Peyer's patch (tissue), 4 donors: ENCODE measurements around the gene CAPN9. TPM values are rescaled to one million over a fixed set of nuclear protein-coding genes. Genes with fewer than 3 reads are reported as not detected.
A peak's percentile ranks its signal among the peaks of the same experiment; 100 is the strongest.

ENCODE experiments used
- DNase-seq, 3 donors: peaks; one replicate each; pipeline ENCODE4 v3.0.0-alpha.2; 2017 to 2019
- H3K27ac ChIP-seq, 4 donors: fragments of 200-600 bp; sonication (generic); one replicate each; pipeline ENCODE4 v1.5.1; 2016 to 2019
- H3K27me3 ChIP-seq, 2 donors: fragments of 200-600 bp; sonication (generic); one replicate each; pipeline ENCODE4 v1.5.1; 2019
- H3K36me3 ChIP-seq, 3 donors: fragments of 200-600 bp; sonication (generic); one replicate each; pipeline ENCODE4 v1.5.1; 2016 to 2019
- H3K4me1 ChIP-seq, 4 donors: fragments of 200-600 bp; sonication (generic); one replicate each; pipeline ENCODE4 v1.5.1; 2016 to 2019
- H3K4me3 ChIP-seq, 4 donors: fragments of 200-600 bp; sonication (generic); 1 replicate in 3 of 4; 2 replicates in 1 of 4; pipeline ENCODE4 v1.5.1; 2016 to 2019; ENCODE audit warnings: mild to moderate bottlenecking in 1 of 4
- H3K9me3 ChIP-seq, 4 donors: fragments of 200-600 bp; sonication (generic); one replicate each; pipeline ENCODE4 v1.5.1; 2016 to 2019; ENCODE audit warnings: mild to moderate bottlenecking in 1 of 4
- CTCF ChIP-seq, 6 experiments: fragments of 450-650 bp in 4 of 6; fragments of 200-600 bp in 2 of 6; sonication (generic) in 1 of 6; IDR thresholded peaks; one replicate each; pipeline ENCODE4 v1.5.1; 2017 to 2019; ENCODE audit warnings: antibody characterized with exemption in 6 of 6, mild to moderate bottlenecking in 3 of 6, moderate library complexity in 1 of 6
- POLR2A ChIP-seq, 2 donors: fragments of 450-650 bp; IDR thresholded peaks; one replicate each; pipeline ENCODE4 v1.5.1; 2017; ENCODE audit warnings: antibody characterized with exemption in 2 of 2, mild to moderate bottlenecking in 2 of 2, moderate library complexity in 2 of 2
- small RNA-seq, 2 donors: library from RNA; depleted of rRNA; stranded (forward); fragments of <200 nt; gene quantifications; one replicate each; pipeline ENCODE3, GENCODE V24; 2016
- total RNA-seq, 4 donors: library from RNA; depleted of rRNA; stranded (reverse); fragments of >200 nt; gene quantifications; one replicate each; pipeline ENCODE4 v1.1.0, GENCODE V29; 2016

CAPN9 gene
- total RNA-seq, 4 donors from 2014 or later = 23.7 to 43.1 (median 33.4) TPM

- H3K4me3 ChIP-seq = no peak overlapping the region
- peak overlapping the region in 3 of 4 donors; percentile 25 to 36 (median 25) for H3K27ac ChIP-seq
- H3K27me3 ChIP-seq = no peaks in the 10 kb centered on the region
- no peak for DNase-seq
- H3K9me3 ChIP-seq = no peaks in the 10 kb centered on the region
- H3K36me3 ChIP-seq = peaks cover 0 to 4% (median 0%) of the 10 kb centered on the region in 3 donors
- no peak for TF ChIP-seq CTCF (IDR thresholded peaks at IDR 0.05)
- TF ChIP-seq POLR2A (IDR thresholded peaks at IDR 0.05) = no peak
- peaks cover 0 to 14% (median 0%) of the 10 kb centered on the region in 4 donors for H3K4me1 ChIP-seq
Observed at GRCh38 chr1:230850547-230850946, 103.4 kb downstream of the CAPN9 start.

GRCh38 chr1:230851291-230851691, 104.1 kb downstream of the CAPN9 start:
- no peak overlapping the region for H3K4me3 ChIP-seq

More at GRCh38 chr1:230851291-230851691, 104.1 kb downstream of the CAPN9 start:
- Histone ChIP-seq H3K27me3 (no peaks in the 10 kb centered on the region), H3K9me3 (no peaks in the 10 kb centered on the region), H3K36me3 (peaks cover 0 to 4% (median 0%) of the 10 kb centered on the region in 3 donors), H3K27ac (no peak overlapping the region), H3K4me1 (peaks cover 0 to 14% (median 0%) of the 10 kb centered on the region in 4 donors)
- no peak for TF ChIP-seq POLR2A (IDR thresholded peaks at IDR 0.05)
- no peak for TF ChIP-seq CTCF (IDR thresholded peaks at IDR 0.05)
- DNase-seq = no peak

Small RNAs within 50 kb of the gene (small RNA-seq; reads per million reads assigned to genes)
- gene RNA5SP79 = 0 to 0.06 reads per million in 2 donors

Other genes with a start within 250 kb of the CAPN9 start
- 10 to 100 TPM; 30.5 to 43.9 (median 40.0) TPM for gene COG2, start 104.9 kb upstream of the CAPN9 start, total RNA-seq
- 10 to 100 TPM in 3 of 4 donors, 1 to 10 TPM in 1; 1.7 to 47.3 (median 38.6) TPM for gene AGT, start 33.3 kb upstream of the CAPN9 start, total RNA-seq
- gene C1orf198, start 121.1 kb downstream of the CAPN9 start, total RNA-seq = 10 to 100 TPM; 10.3 to 14.0 (median 11.4) TPM
- gene TTC13, start 231.5 kb downstream of the CAPN9 start, total RNA-seq = 100 to 1,000 TPM in 1 of 4 donors, 10 to 100 TPM in 3; 17.3 to 106 (median 42.6) TPM
- gene ARV1, start 231.7 kb downstream of the CAPN9 start, total RNA-seq = 10 to 100 TPM; 13.2 to 28.9 (median 21.0) TPM